H9 (cell line): ENCODE data around the gene LMF1. TPM values are rescaled to one million over a fixed set of nuclear protein-coding genes. Genes with fewer than 3 reads are reported as not detected.

Source experiments
- DNase-seq: peaks from one replicate; pipeline ENCODE4 v3.0.0-alpha.2; 2017
- H2AFZ ChIP-seq: one replicate; pipeline ENCODE4 v1.6.1; 2013; ENCODE audit warnings: mild to moderate bottlenecking, low read length, control low read depth, moderate library complexity
- H2AK5ac ChIP-seq: 2 replicates; pipeline ENCODE4 v1.6.1; 2013; ENCODE audit warnings: low read length, control low read depth, mixed read lengths; ENCODE audit not compliant: insufficient read length
- H2BK120ac ChIP-seq: one replicate; pipeline ENCODE4 v1.6.1; 2013; ENCODE audit warnings: low read depth, mild to moderate bottlenecking, low read length, control low read depth, inconsistent platforms; ENCODE audit not compliant: poor library complexity, severe bottlenecking
- H2BK12ac ChIP-seq: 2 replicates; pipeline ENCODE4 v1.6.1; 2013; ENCODE audit warnings: low read length, control low read depth, mixed read lengths, low read depth; ENCODE audit not compliant: insufficient read length
- H2BK15ac ChIP-seq: 2 replicates; pipeline ENCODE4 v1.6.1; 2013; ENCODE audit warnings: low read depth, low read length, control low read depth
- H2BK20ac ChIP-seq: one replicate; pipeline ENCODE4 v1.6.1; 2013; ENCODE audit warnings: low read depth, mild to moderate bottlenecking, low read length, control low read depth, inconsistent platforms; ENCODE audit not compliant: poor library complexity, severe bottlenecking
- H2BK5ac ChIP-seq: 2 replicates; pipeline ENCODE4 v1.6.1; 2013; ENCODE audit warnings: low read length, control low read depth, mixed read lengths; ENCODE audit not compliant: insufficient read length
- H3K14ac ChIP-seq: 2 replicates; pipeline ENCODE4 v1.6.1; 2013; ENCODE audit warnings: low read length, control low read depth; ENCODE audit not compliant: insufficient read depth
- H3K18ac ChIP-seq: 2 replicates; pipeline ENCODE4 v1.6.1; 2013; ENCODE audit warnings: low read depth, mild to moderate bottlenecking, mixed read lengths, low read length, control low read depth; ENCODE audit not compliant: insufficient read length
- H3K23ac ChIP-seq: 2 replicates; pipeline ENCODE4 v1.6.1; 2013; ENCODE audit warnings: low read length, control low read depth, mixed read lengths, low read depth; ENCODE audit not compliant: insufficient read length
- H3K23me2 ChIP-seq: 2 replicates; pipeline ENCODE4 v1.6.1; 2013; ENCODE audit warnings: low read depth, mild to moderate bottlenecking, mixed read lengths, low read length, control low read depth; ENCODE audit not compliant: insufficient read length, poor library complexity, severe bottlenecking
- H3K27ac ChIP-seq: 2 replicates; pipeline ENCODE4 v1.5.1; 2013; ENCODE audit warnings: low read length, control low read depth, mixed read lengths, low read depth; ENCODE audit not compliant: insufficient read length
- H3K27me3 ChIP-seq: 2 replicates; pipeline ENCODE4 v1.6.1; 2013; ENCODE audit warnings: low read length, control low read depth, inconsistent platforms; ENCODE audit not compliant: insufficient read depth
- H3K4ac ChIP-seq: 2 replicates; pipeline ENCODE4 v1.6.1; 2013; ENCODE audit warnings: low read depth, mild to moderate bottlenecking, control low read depth, inconsistent platforms, low read length, moderate library complexity
- H3K4me1 ChIP-seq: 2 replicates; pipeline ENCODE4 v1.6.1; 2013; ENCODE audit warnings: low read length, control low read depth, inconsistent platforms; ENCODE audit not compliant: insufficient read depth
- H3K4me2 ChIP-seq: 2 replicates; pipeline ENCODE4 v1.6.1; 2013; ENCODE audit warnings: low read length, control low read depth, mixed read lengths; ENCODE audit not compliant: insufficient read length, insufficient read depth
- H3K56ac ChIP-seq: 2 replicates; pipeline ENCODE4 v1.6.1; 2013; ENCODE audit warnings: low read depth, mild to moderate bottlenecking, mixed read lengths, low read length, control low read depth; ENCODE audit not compliant: insufficient read length
- H3K79me1 ChIP-seq: 2 replicates; pipeline ENCODE4 v1.6.1; 2013; ENCODE audit warnings: low read depth, mild to moderate bottlenecking, moderate library complexity, low read length, control low read depth, inconsistent platforms; ENCODE audit not compliant: insufficient read depth, poor library complexity, severe bottlenecking
- H3K79me2 ChIP-seq: 2 replicates; pipeline ENCODE4 v1.6.1; 2013; ENCODE audit warnings: low read length, control low read depth, inconsistent platforms; ENCODE audit not compliant: insufficient read depth
- H3K9ac ChIP-seq: 2 replicates; pipeline ENCODE4 v1.6.1; 2013; ENCODE audit warnings: low read length, control low read depth, mixed read lengths; ENCODE audit not compliant: insufficient read length; ENCODE audit errors: extremely low read depth
- H3K9me3 ChIP-seq: one replicate; pipeline ENCODE4 v1.6.1; 2013; ENCODE audit warnings: low read depth, low read length, inconsistent platforms; ENCODE audit not compliant: control insufficient read depth
- H3T11ph ChIP-seq: one replicate; pipeline ENCODE4 v1.6.1; 2013; ENCODE audit warnings: mild to moderate bottlenecking, low read length, control low read depth, inconsistent platforms
- H4K20me1 ChIP-seq: one replicate; pipeline ENCODE4 v1.6.1; 2013; ENCODE audit not compliant: control insufficient read depth, insufficient read length, insufficient read depth
- H4K5ac ChIP-seq: 2 replicates; pipeline ENCODE4 v1.6.1; 2013; ENCODE audit warnings: low read depth, mild to moderate bottlenecking, mixed read lengths, low read length, control low read depth; ENCODE audit not compliant: insufficient read length
- H4K8ac ChIP-seq: replicated peaks from 2 replicates; pipeline ENCODE4 v1.6.1; 2013; ENCODE audit warnings: low read length, control low read depth, mixed read lengths, low read depth; ENCODE audit not compliant: insufficient read length
- H4K91ac ChIP-seq: 2 replicates; pipeline ENCODE4 v1.6.1; 2013; ENCODE audit warnings: low read depth, mild to moderate bottlenecking, moderate library complexity, mixed read lengths, low read length, control low read depth; ENCODE audit not compliant: insufficient read length
- H3K27ac Mint-ChIP-seq, 3 experiments: 2 replicates in 2 of 3; 3 replicates in 1 of 3; pipeline ENCODE4 v1.8.0; 2020 to 2021; ENCODE audit warnings: mixed read lengths in 3 of 3, mild to moderate bottlenecking in 1 of 3, moderate library complexity in 1 of 3
- H3K27me3 Mint-ChIP-seq: 2 replicates; pipeline ENCODE4 v1.8.0; 2021; ENCODE audit warnings: low read depth, mild to moderate bottlenecking, moderate library complexity, mixed read lengths
- H3K36me3 Mint-ChIP-seq, 3 experiments: 2 replicates in 2 of 3; 3 replicates in 1 of 3; pipeline ENCODE4 v1.8.0; 2020 to 2021; ENCODE audit warnings: low read depth in 3 of 3, mixed read lengths in 3 of 3; ENCODE audit not compliant: insufficient read depth in 1 of 3
- H3K4me1 Mint-ChIP-seq, 2 experiments: 2 replicates each; pipeline ENCODE4 v1.8.0; 2020; ENCODE audit warnings: mixed read lengths in 2 of 2
- H3K4me3 Mint-ChIP-seq, 2 experiments: 2 replicates in 1 of 2; 3 replicates in 1 of 2; pipeline ENCODE4 v1.8.0; 2020 to 2021; ENCODE audit warnings: mild to moderate bottlenecking in 2 of 2, mixed read lengths in 2 of 2, moderate library complexity in 1 of 2
- H3K9me3 Mint-ChIP-seq, 2 experiments: 2 replicates in 1 of 2; 3 replicates in 1 of 2; pipeline ENCODE4 v1.8.0; 2020; ENCODE audit warnings: mild to moderate bottlenecking in 2 of 2, mixed read lengths in 2 of 2, moderate library complexity in 1 of 2
- CTCF ChIP-seq: fragments of 200-600 bp; sonication (generic); conservative IDR thresholded peaks from 3 replicates; pipeline ENCODE4 v1.8.0; 2021; ENCODE audit warnings: antibody characterized with exemption, mild to moderate bottlenecking
- WGBS: extraction: QIAGEN DNeasy Blood & Tissue Kit; methylation state at CpG from one replicate; pipeline ENCODE4 v1.1.7; 2013; ENCODE audit warnings: missing lambda C conversion rate, low lambda C conversion rate, mixed read lengths; ENCODE audit not compliant: insufficient read length; ENCODE audit errors: extremely low coverage; 5-methylcytosine and 5-hydroxymethylcytosine counted together
- total RNA-seq: library from RNA; stranded (reverse); gene quantifications from 2 replicates; pipeline ENCODE4 v1.2.1, GENCODE V29; 2021

LMF1 gene
- total RNA-seq, 1 experiment from 2014 or later = 7.1 TPM

DNA sequence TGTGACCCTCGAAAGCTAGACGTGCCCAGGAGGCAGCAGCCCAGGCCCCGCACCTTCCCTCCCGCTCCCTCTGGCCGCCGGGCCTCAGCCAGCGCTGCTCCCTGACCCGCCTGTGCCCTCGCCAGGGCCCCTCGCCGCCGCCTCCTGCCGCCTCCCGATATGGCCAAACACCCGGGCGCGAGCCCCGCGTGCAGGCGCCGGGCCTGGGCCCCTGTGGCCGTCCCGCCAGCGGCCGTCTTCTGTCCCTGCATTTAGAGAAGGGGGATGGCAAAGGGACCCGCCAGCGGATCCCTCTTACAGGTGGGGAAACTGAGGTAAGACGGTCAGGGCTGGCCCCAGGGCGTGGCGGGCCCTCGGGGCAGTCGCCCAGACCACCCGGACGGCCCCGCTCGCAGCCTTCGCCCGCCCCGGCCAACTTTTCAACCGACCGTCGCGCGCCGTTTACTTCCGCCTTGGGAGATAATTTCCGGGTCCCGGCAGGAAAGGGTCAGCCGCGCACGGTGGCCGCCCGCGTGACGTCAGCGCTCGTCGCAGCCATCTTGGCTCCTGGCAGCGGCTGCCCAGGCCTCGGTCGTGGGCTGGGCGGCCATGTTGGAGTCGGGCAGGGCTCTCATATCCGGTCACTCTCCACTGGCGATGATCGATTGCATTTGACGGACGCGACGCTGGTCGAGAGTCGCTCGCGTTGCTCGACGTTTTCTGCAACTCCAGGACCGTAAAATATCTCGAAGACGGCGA lies 163.3 kb downstream of the LMF1 start:
- peaks cover 84% of the 10 kb centered on the region for H3K27me3 Mint-ChIP-seq
- no peak overlapping the region for H4K8ac ChIP-seq
- peak overlapping the region; percentile 29 for H3K9ac ChIP-seq
- H3K18ac ChIP-seq = no peak overlapping the region
- WGBS = no CpG with 5 or more reads among the region's 80 CpGs
- H2AK5ac ChIP-seq = no peak overlapping the region
- peaks cover 2 to 7% of the 10 kb centered on the region in 2 experiments; a peak in 1 of 4 replicates for H3K4me1 Mint-ChIP-seq
- no peak overlapping the region for H4K91ac ChIP-seq
- peak overlapping the region; percentile 91 to 95 for H3K4me3 Mint-ChIP-seq
- no peak overlapping the region for H2BK120ac ChIP-seq
- H3K4me2 ChIP-seq = peak overlapping the region; percentile 46
- no peak overlapping the region for H3K4ac ChIP-seq
- peaks cover 0 to 8% of the 10 kb centered on the region in 2 experiments; a peak in 2 of 5 replicates for H3K9me3 Mint-ChIP-seq
- peak; percentile 96 for DNase-seq
- H2BK12ac ChIP-seq = no peak overlapping the region
- H3K9me3 ChIP-seq = no peaks in the 10 kb centered on the region
- no peaks in the 10 kb centered on the region for H4K20me1 ChIP-seq
- no peak overlapping the region for H3K14ac ChIP-seq
- H3K79me2 ChIP-seq = no peaks in the 10 kb centered on the region
- H3K23me2 ChIP-seq = peaks cover 3% of the 10 kb centered on the region
- peak overlapping the region in 1 of 3 experiments; percentile 92; a peak in 1 of 7 replicates for H3K27ac Mint-ChIP-seq
- peaks cover 5% of the 10 kb centered on the region; the same call in 1 of the 2 replicates for H3K27me3 ChIP-seq
- TF ChIP-seq CTCF = no peak
- H3K4me1 ChIP-seq = no peaks in the 10 kb centered on the region; the same call in 1 of the 2 replicates
- no peak overlapping the region for H2BK5ac ChIP-seq
- no peaks in the 10 kb centered on the region for H3K36me3 Mint-ChIP-seq
- H2BK15ac ChIP-seq = no peak overlapping the region
- no peak overlapping the region for H3K23ac ChIP-seq
- no peak overlapping the region for H2AFZ ChIP-seq
- H2BK20ac ChIP-seq = no peak overlapping the region
- no peak overlapping the region for H3K27ac ChIP-seq
- no peaks in the 10 kb centered on the region for H3K79me1 ChIP-seq
- H3T11ph ChIP-seq = no peak overlapping the region
- H3K56ac ChIP-seq = no peak overlapping the region
- no peak overlapping the region for H4K5ac ChIP-seq
